A549 (cell line): ENCODE results near the gene ADCY2. TPM values are rescaled to one million over a fixed set of nuclear protein-coding genes. Genes with fewer than 3 reads are reported as not detected.

Experiments used
- ATAC-seq, 2 experiments: fragments of 200-7000 bp in 1 of 2; fragments of >200 bp in 1 of 2; cut with Nextera tagmentation in 1 of 2; cut with Tn5 transposase in 1 of 2; 3 replicates each; pipeline versions ENCODE4 v1.8.0 to v1.9.1; 2018 to 2020; ENCODE audit warnings: mild to moderate bottlenecking in 1 of 2, moderate library complexity in 1 of 2
- CTCF ChIA-PET: fragments of 300-600 bp; sonication (Branson Sonifier 250); formaldehyde crosslinking; extraction: SDS; loops from one replicate; lab custom pipeline; 2021; ENCODE audit warnings: antibody characterized with exemption, inconsistent platforms; lab: Yijun Ruan, JAX
- POLR2A ChIA-PET: fragments of 350-600 bp; formaldehyde crosslinking; extraction: SDS; loops from one replicate; lab custom pipeline; 2021; ENCODE audit warnings: antibody characterized with exemption, inconsistent platforms; lab: Yijun Ruan, JAX
- DNase-seq, 2 experiments: peaks; one replicate each; pipeline versions ENCODE4 v3.0.0 to v3.0.0-alpha.2; 2011 to 2016; ENCODE audit warnings: low read depth in 1 of 2, low spot score in 1 of 2
- FAIRE-seq: peaks from 2 replicates; lab custom pipeline; 2011; peaks lifted over from hg19 to GRCh38; lab: Jason Lieb, UNC
- H3K27ac ChIP-seq, 2 experiments: fragments of >200 bp; sonication (Bioruptor Twin); formaldehyde crosslinking; 3 replicates each; pipeline ENCODE4 v1.5.1; 2016 to 2017
- H3K4me1 ChIP-seq: fragments of >200 bp; sonication (Bioruptor Twin); formaldehyde crosslinking; 3 replicates; pipeline ENCODE4 v1.6.1; 2016
- H3K4me2 ChIP-seq: fragments of >200 bp; sonication (Bioruptor Twin); formaldehyde crosslinking; 3 replicates; pipeline ENCODE4 v1.6.1; 2016
- H3K4me3 ChIP-seq: fragments of >200 bp; sonication (Bioruptor Twin); formaldehyde crosslinking; 3 replicates; pipeline ENCODE4 v1.5.1; 2016
- H3K9me3 ChIP-seq: fragments of >200 bp; sonication (Bioruptor Twin); formaldehyde crosslinking; 3 replicates; pipeline ENCODE4 v1.6.1; 2016
- CBX2 ChIP-seq: fragments of 200-600 bp; sonication (generic); IDR thresholded peaks from 2 replicates; pipeline ENCODE4 v1.6.1; 2016; ENCODE audit warnings: low read depth, mild to moderate bottlenecking, borderline replicate concordance
- CEBPB ChIP-seq, 2 experiments: fragments of >200 bp in 1 of 2; sonication (Bioruptor Twin) in 1 of 2; formaldehyde crosslinking in 1 of 2; IDR thresholded peaks; 2 replicates each; pipeline ENCODE4 v1.6.1; 2012 to 2016
- CTCF ChIP-seq: fragments of >200 bp; sonication (Bioruptor Twin); formaldehyde crosslinking; IDR thresholded peaks from 3 replicates; pipeline ENCODE4 v1.5.1; 2016
- E2F6 ChIP-seq: IDR thresholded peaks from 2 replicates; pipeline ENCODE4 v1.6.1; 2012; ENCODE audit warnings: low read depth, borderline replicate concordance
- EHF ChIP-seq: fragments of 250-450 bp; sonication (Bioruptor Pico); IDR thresholded peaks from 2 replicates; pipeline ENCODE4 v1.5.0; 2020; ENCODE audit warnings: mild to moderate bottlenecking
- ELK1 ChIP-seq: fragments of 150-350 bp; IDR thresholded peaks from 2 replicates; pipeline ENCODE4 v1.6.1; 2014; ENCODE audit warnings: low read depth, mild to moderate bottlenecking, low read length
- FOSB ChIP-seq: fragments of 250-450 bp; sonication (Bioruptor Pico); IDR thresholded peaks from 2 replicates; pipeline ENCODE4 v1.5.0; 2020; ENCODE audit warnings: mild to moderate bottlenecking, moderate library complexity
- HDAC2 ChIP-seq: fragments of 200-600 bp; sonication (generic); IDR thresholded peaks from 2 replicates; pipeline ENCODE4 v1.6.1; 2016
- HOXB5 ChIP-seq: fragments of 250-450 bp; sonication (Bioruptor Pico); IDR thresholded peaks from 2 replicates; pipeline ENCODE4 v1.5.0; 2020; ENCODE audit warnings: mild to moderate bottlenecking, moderate library complexity
- JUN ChIP-seq, 2 experiments: fragments of >200 bp; sonication (Bioruptor Twin); formaldehyde crosslinking; IDR thresholded peaks; 2 replicates in 1 of 2; 3 replicates in 1 of 2; pipeline ENCODE4 v1.6.1; 2016 to 2017
- MYC ChIP-seq: IDR thresholded peaks from 2 replicates; pipeline ENCODE4 v1.6.1; 2012; ENCODE audit warnings: mild to moderate bottlenecking, inconsistent platforms, low read length, improper control_type of control experiment, borderline replicate concordance
- NR3C1 ChIP-seq: fragments of >200 bp; sonication (Bioruptor Twin); formaldehyde crosslinking; IDR thresholded peaks from 3 replicates; pipeline ENCODE4 v1.6.1; 2017
- REST ChIP-seq: fragments of 200-600 bp; sonication (generic); IDR thresholded peaks from 2 replicates; pipeline ENCODE4 v1.6.1; 2016; ENCODE audit warnings: antibody characterized with exemption, mild to moderate bottlenecking, moderate library complexity
- RFX5 ChIP-seq: fragments of 450-650 bp; IDR thresholded peaks from 2 replicates; pipeline ENCODE4 v1.7.1; 2014; ENCODE audit warnings: antibody characterized with exemption, mild to moderate bottlenecking, moderate library complexity
- TFCP2L1 ChIP-seq: fragments of 250-450 bp; sonication (Bioruptor Pico); IDR thresholded peaks from 2 replicates; pipeline ENCODE4 v1.5.0; 2021; ENCODE audit warnings: mild to moderate bottlenecking
- USF2 ChIP-seq: fragments of 450-650 bp; IDR thresholded peaks from 2 replicates; pipeline ENCODE4 v1.6.1; 2014; ENCODE audit warnings: antibody characterized with exemption
- WGBS: methylation state at CpG from one replicate; pipeline ENCODE4 v1.1.6; 2017; ENCODE audit errors: missing lambda C conversion rate; 5-methylcytosine and 5-hydroxymethylcytosine counted together
- polyA plus RNA-seq, 4 experiments: library from polyadenylated mRNA; depleted of rRNA in 3 of 4; stranded (reverse); fragments of >200 nt; fragmentation: RNase III in 1 of 4; extraction: RNeasy Plus Mini Kit Qiagen cat#74134 plus additional on column Dnase treatment in 1 of 4; gene quantifications; 2 replicates in 3 of 4; 3 replicates in 1 of 4; pipeline ENCODE4 v1.2.3, GENCODE V29; 2011 to 2017

Gene ADCY2
- polyA plus RNA-seq, 2 of the 4 experiments (the other 2 are of a cell fraction), result not detected

GRCh38 chr5:7474821-7475403, 79.0 kb downstream of the ADCY2 start:
- Histone ChIP-seq H3K4me3 (no peak overlapping the region), H3K27ac (no peak overlapping the region), H3K4me1 (no peaks in the 10 kb centered on the region), H3K9me3 (peaks cover 3% of the 10 kb centered on the region; the same call in 1 of the 3 replicates), H3K4me2 (no peak overlapping the region)
- 41% methylated on average over 12 of the region's 12 CpGs for WGBS
- ChIA-PET CTCF (interaction anchor here (0.6 kb wide), 1 partner anchor 19 kb away, joined by 3 read pairs; no protein-coding TSS in a partner anchor), POLR2A (no interaction called here)
- no peak for FAIRE-seq
- no peak for DNase-seq
- no peak for TF ChIP-seq USF2
- ATAC-seq, result no peak

GRCh38 chr5:7478459-7478858, 82.5 kb downstream of the ADCY2 start:
- FAIRE-seq (no peak), DNase-seq (no peak), ATAC-seq (no peak)
- no peak for TF ChIP-seq TFCP2L1
- no peak for TF ChIP-seq ELK1
- TF ChIP-seq E2F6, result no peak
- no peak for TF ChIP-seq NR3C1
- TF ChIP-seq JUN (IDR thresholded peaks at IDR 0.05), result no peak
- TF ChIP-seq FOSB (CRISPR knock-in tag), result no peak
- H3K4me1 ChIP-seq, result no peaks in the 10 kb centered on the region
- CTCF ChIA-PET, result no interaction called here
- WGBS, result 4% methylated on average over 1 of the region's 1 CpG
- POLR2A ChIA-PET, result no interaction called here
- no peak overlapping the region for H3K4me2 ChIP-seq
- H3K4me3 ChIP-seq, result no peak overlapping the region
- no peak overlapping the region for H3K27ac ChIP-seq
- H3K9me3 ChIP-seq, result no peaks in the 10 kb centered on the region

GRCh38 chr5:7488734-7489133, 92.8 kb downstream of the ADCY2 start:
- H3K4me2 ChIP-seq, result no peak overlapping the region
- CTCF ChIA-PET, result no interaction called here
- no peak for TF ChIP-seq CEBPB (IDR thresholded peaks at IDR 0.05)
- no peak for TF ChIP-seq EHF (CRISPR knock-in tag)
- no peaks in the 10 kb centered on the region for H3K9me3 ChIP-seq
- no peak for ATAC-seq
- no peak overlapping the region for H3K27ac ChIP-seq
- no peak for DNase-seq
- H3K4me3 ChIP-seq, result no peak overlapping the region
- POLR2A ChIA-PET, result no interaction called here
- 0% methylated on average over 7 of the region's 7 CpGs for WGBS
- FAIRE-seq, result no peak
- no peaks in the 10 kb centered on the region for H3K4me1 ChIP-seq

- Histone ChIP-seq H3K4me3 (no peak overlapping the region), H3K9me3 (no peaks in the 10 kb centered on the region), H3K27ac (no peak overlapping the region), H3K4me1 (no peaks in the 10 kb centered on the region), H3K4me2 (no peak overlapping the region)
- ChIA-PET CTCF (no interaction called here), POLR2A (no interaction called here)
- no peak for FAIRE-seq
- TF ChIP-seq USF2, result no peak
- under 1% methylated on average over 4 of the region's 4 CpGs for WGBS
- DNase-seq, result no peak
- no peak for ATAC-seq
These were observed 96.4 kb downstream of the ADCY2 start for GRCh38 chr5:7492371-7492770.

- no peaks in the 10 kb centered on the region for H3K4me1 ChIP-seq
- no peak overlapping the region for H3K27ac ChIP-seq
- no peak for DNase-seq
- H3K9me3 ChIP-seq, result no peaks in the 10 kb centered on the region
- POLR2A ChIA-PET, result no interaction called here
- no peak overlapping the region for H3K4me3 ChIP-seq
- no peak for FAIRE-seq
- no peak overlapping the region for H3K4me2 ChIP-seq
- WGBS, result 19% methylated on average over 1 of the region's 1 CpG
- ATAC-seq, result no peak
- CTCF ChIA-PET, result no interaction called here
- TF ChIP-seq FOSB (CRISPR knock-in tag), result no peak
- TF ChIP-seq MYC, result no peak
- no peak for TF ChIP-seq JUN (IDR thresholded peaks at IDR 0.05)
- TF ChIP-seq RFX5, result no peak
- no peak for TF ChIP-seq CBX2
- no peak for TF ChIP-seq HOXB5
- no peak for TF ChIP-seq TFCP2L1
- TF ChIP-seq HDAC2, result no peak
- TF ChIP-seq NR3C1, result no peak
- TF ChIP-seq REST, result no peak
- TF ChIP-seq CTCF, result no peak
These were observed 97.1 kb downstream of the ADCY2 start for GRCh38 chr5:7493081-7493480.
